Esophagus (tissue), 2 donors: ENCODE measurements around the gene CDH8. TPM values are rescaled to one million over a fixed set of nuclear protein-coding genes. Genes with fewer than 3 reads are reported as not detected.
"Not testable (repeated sequence)": the region's sequence is repeated elsewhere in the genome, so short reads cannot be mapped to it uniquely, and the experiment has no call there.

Experiments used
- H3K27ac ChIP-seq, 2 donors: one replicate each; pipeline ENCODE4 v1.5.1; 2013; ENCODE audit warnings: low read depth in 2 of 2, mild to moderate bottlenecking in 2 of 2, inconsistent platforms in 1 of 2, low read length in 1 of 2, moderate library complexity in 1 of 2
- H3K27me3 ChIP-seq, 2 donors: one replicate each; pipeline ENCODE4 v1.6.1; 2013; ENCODE audit warnings: low read length in 2 of 2, control low read depth in 1 of 2, mild to moderate bottlenecking in 1 of 2; ENCODE audit not compliant: insufficient read depth in 2 of 2, control insufficient read depth in 1 of 2
- H3K36me3 ChIP-seq, 2 donors: one replicate each; pipeline ENCODE4 v1.6.1; 2013; ENCODE audit warnings: low read length in 1 of 2; ENCODE audit not compliant: control insufficient read depth in 2 of 2, insufficient read depth in 2 of 2
- H3K4me1 ChIP-seq, 2 donors: one replicate each; pipeline ENCODE4 v1.6.1; 2013; ENCODE audit warnings: low read length in 1 of 2; ENCODE audit not compliant: control insufficient read depth in 2 of 2, insufficient read depth in 2 of 2
- H3K4me3 ChIP-seq, 2 donors: one replicate each; pipeline ENCODE4 v1.5.1; 2013; ENCODE audit warnings: low read length in 2 of 2, mild to moderate bottlenecking in 2 of 2, low read depth in 1 of 2, moderate library complexity in 1 of 2
- H3K9me3 ChIP-seq, 2 donors: one replicate each; pipeline ENCODE4 v1.6.1; 2013; ENCODE audit warnings: mild to moderate bottlenecking in 2 of 2, low read depth in 1 of 2, low read length in 1 of 2, moderate library complexity in 1 of 2; ENCODE audit not compliant: control insufficient read depth in 2 of 2, insufficient read depth in 1 of 2
- WGBS, 2 donors: extraction: QIAGEN DNeasy Blood & Tissue Kit; methylation state at CpG; one replicate each; pipeline ENCODE4 v1.1.7; 2013; 5-methylcytosine and 5-hydroxymethylcytosine counted together
- polyA plus RNA-seq, 2 donors: library from polyadenylated mRNA; stranded (reverse); fragments of 200-250 nt; gene quantifications; one replicate each; pipeline ENCODE4 v1.2.3, GENCODE V29; 2013
- donor health status: healthy with polysubstance abuse.
- donor health status: Bipolar disorder and iron deficiency.

CDH8 gene
- polyA plus RNA-seq, 2 donors, result 0.14 to 0.15 TPM

GRCh38 chr16:61814726-61815347 is 221.4 kb downstream of the CDH8 start:
- Histone ChIP-seq H3K27ac (no peak overlapping the region), H3K4me1 (no peaks in the 10 kb centered on the region), H3K36me3 (no peaks in the 10 kb centered on the region), H3K27me3 (no peaks in the 10 kb centered on the region), H3K9me3 (no peaks in the 10 kb centered on the region), H3K4me3 (no peak overlapping the region)

GRCh38 chr16:61813339-61813738 is 222.9 kb downstream of the CDH8 start:
- H3K4me1 ChIP-seq, result no peaks in the 10 kb centered on the region
- no peaks in the 10 kb centered on the region for H3K27me3 ChIP-seq
- no peaks in the 10 kb centered on the region for H3K9me3 ChIP-seq
- H3K36me3 ChIP-seq, result no peaks in the 10 kb centered on the region
- H3K27ac ChIP-seq, result no peak overlapping the region
- WGBS, 2 donors, result 86 to 89% methylated on average over 8 of the region's 8 CpGs
- no peak overlapping the region for H3K4me3 ChIP-seq

GRCh38 chr16:61812251-61812650 is 224.0 kb downstream of the CDH8 start:
- Histone ChIP-seq H3K4me3 (no peak overlapping the region), H3K36me3 (no peaks in the 10 kb centered on the region), H3K27ac (no peak overlapping the region), H3K27me3 (no peaks in the 10 kb centered on the region), H3K4me1 (no peaks in the 10 kb centered on the region), H3K9me3 (no peaks in the 10 kb centered on the region)

GRCh38 chr16:61807551-61807950 is 228.7 kb downstream of the CDH8 start:
- 82 to 90% methylated on average over 3 of the region's 3 CpGs for WGBS, 2 donors
- H3K4me1 ChIP-seq, result no peaks in the 10 kb centered on the region
- H3K4me3 ChIP-seq, result no peak overlapping the region
- no peak overlapping the region for H3K27ac ChIP-seq
- H3K27me3 ChIP-seq, result no peaks in the 10 kb centered on the region
- H3K9me3 ChIP-seq, result no peaks in the 10 kb centered on the region
- no peaks in the 10 kb centered on the region for H3K36me3 ChIP-seq

- H3K27me3 ChIP-seq, H3K27ac ChIP-seq, H3K9me3 ChIP-seq, H3K4me1 ChIP-seq, H3K4me3 ChIP-seq, H3K36me3 ChIP-seq: not testable (repeated sequence)
- WGBS, 2 donors, result 96 to 99% methylated on average over 7 of the region's 10 CpGs
Observed at GRCh38 chr16:61801217-61801616, 235.0 kb downstream of the CDH8 start.

- Histone ChIP-seq H3K36me3 (no peaks in the 10 kb centered on the region), H3K27me3 (no peaks in the 10 kb centered on the region), H3K4me1 (no peaks in the 10 kb centered on the region), H3K4me3 (no peak overlapping the region), H3K27ac (no peak overlapping the region), H3K9me3 (peaks cover 0 to 2% of the 10 kb centered on the region in 2 donors)
- WGBS, 2 donors, result 47 to 51% methylated on average over 2 of the region's 2 CpGs
Observed at GRCh38 chr16:61798741-61799140, 237.5 kb downstream of the CDH8 start.

GRCh38 chr16:61797961-61798507 is 238.2 kb downstream of the CDH8 start:
- Histone ChIP-seq H3K36me3 (no peaks in the 10 kb centered on the region), H3K4me3 (no peak overlapping the region)
- WGBS, 2 donors, result 52 to 65% methylated on average over 1 of the region's 1 CpG

GRCh38 chr16:61797296-61797795 is 238.9 kb downstream of the CDH8 start:
- Histone ChIP-seq H3K27ac (no peak overlapping the region), H3K4me3 (no peak overlapping the region), H3K27me3 (no peaks in the 10 kb centered on the region), H3K9me3 (peaks cover 0 to 2% of the 10 kb centered on the region in 2 donors), H3K36me3 (no peaks in the 10 kb centered on the region), H3K4me1 (no peaks in the 10 kb centered on the region)
- WGBS, 2 donors, result 53 to 59% methylated on average over 3 of the region's 3 CpGs

More at GRCh38 chr16:61797961-61798507, 238.2 kb downstream of the CDH8 start:
- H3K27me3 ChIP-seq, result no peaks in the 10 kb centered on the region
- no peaks in the 10 kb centered on the region for H3K4me1 ChIP-seq
- H3K27ac ChIP-seq, result no peak overlapping the region
- peaks cover 0 to 2% of the 10 kb centered on the region in 2 donors for H3K9me3 ChIP-seq

- Histone ChIP-seq H3K36me3 (no peaks in the 10 kb centered on the region), H3K27ac (no peak overlapping the region), H3K9me3 (no peaks in the 10 kb centered on the region), H3K4me1 (no peaks in the 10 kb centered on the region), H3K27me3 (no peaks in the 10 kb centered on the region), H3K4me3 (no peak overlapping the region)
- 76 to 84% methylated on average over 4 of the region's 4 CpGs for WGBS, 2 donors
Observed at GRCh38 chr16:61792194-61792909, 243.9 kb downstream of the CDH8 start.
